Ammon's horn (tissue), 1 donor: ENCODE measurements around the gene IRX6.

Experiments used
- DNase-seq: peaks from one replicate; pipeline ENCODE4 v3.0.0-alpha.2; 2016; ENCODE audit warnings: low spot score

The IRX6 gene

GRCh38 chr16:55323637-55324271 lies at the start of gene IRX6:
TSS of gene IRX6 (plus strand) at chr16:55324203. CDS start at chr16:55325092, 889 bp downstream.
- no peak for DNase-seq

DNA sequence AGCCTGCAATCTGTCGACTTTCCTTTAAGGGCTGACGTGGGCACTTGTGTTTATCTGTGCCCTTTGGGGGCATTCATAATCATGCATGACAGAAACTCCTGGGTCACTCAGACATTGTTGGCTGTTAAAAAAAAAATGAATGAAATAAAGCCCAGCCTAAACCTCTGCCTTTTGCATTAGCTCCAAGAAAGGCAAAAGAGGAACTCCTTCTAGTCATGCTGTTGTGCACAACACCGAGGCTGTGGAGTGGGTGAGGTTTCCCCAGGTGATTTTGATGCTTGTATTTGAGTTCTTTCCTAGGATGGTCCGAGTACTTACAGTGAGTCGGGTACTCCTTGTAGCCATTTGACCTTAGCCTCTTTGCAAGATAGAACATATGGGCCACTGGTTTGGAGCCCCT lies 49.6 kb upstream of the IRX6 start:
- no peak for DNase-seq

GRCh38 chr16:55275167-55275566 lies 48.8 kb upstream of the IRX6 start:
- no peak for DNase-seq

DNA sequence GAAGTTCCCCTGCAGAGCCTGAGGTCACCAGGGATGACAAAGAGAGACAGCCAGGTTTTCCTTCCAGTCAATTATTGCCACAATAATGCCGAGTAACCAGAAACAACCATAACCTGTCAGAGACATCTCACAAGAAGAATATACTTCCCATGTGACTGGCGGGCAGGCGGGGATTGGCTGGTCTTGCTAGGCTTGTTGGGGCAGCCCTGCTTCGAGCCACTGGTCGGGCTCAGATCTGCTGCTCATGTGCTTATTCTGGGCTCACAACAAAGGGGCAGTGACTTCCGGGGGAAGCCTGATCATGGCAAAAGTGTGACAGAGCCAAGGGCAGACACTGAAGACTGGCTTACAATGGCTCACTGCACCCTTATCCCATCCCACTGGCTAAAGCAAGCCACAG lies 48.1 kb upstream of the IRX6 start:
- no peak for DNase-seq

DNA sequence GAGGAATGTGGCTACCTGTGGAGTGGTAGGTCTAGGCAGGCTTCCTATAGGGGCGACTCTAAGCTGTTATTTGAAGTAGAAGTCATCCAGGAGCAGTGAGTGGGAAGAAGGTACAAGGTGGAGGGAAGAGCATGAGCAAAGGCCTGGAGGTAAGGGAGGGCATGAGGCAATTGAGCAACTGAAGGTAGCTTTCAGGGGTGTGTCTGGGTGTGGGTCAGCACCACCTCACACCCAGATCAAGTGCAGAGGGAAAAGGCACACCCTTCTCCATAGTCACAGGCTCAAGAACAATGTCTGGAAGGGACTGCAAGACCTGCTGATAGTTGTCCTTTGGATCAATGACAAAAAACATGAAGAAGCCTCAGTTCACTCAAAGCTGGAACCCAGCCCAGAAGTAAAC lies 46.5 kb upstream of the IRX6 start:
- no peak for DNase-seq

DNA sequence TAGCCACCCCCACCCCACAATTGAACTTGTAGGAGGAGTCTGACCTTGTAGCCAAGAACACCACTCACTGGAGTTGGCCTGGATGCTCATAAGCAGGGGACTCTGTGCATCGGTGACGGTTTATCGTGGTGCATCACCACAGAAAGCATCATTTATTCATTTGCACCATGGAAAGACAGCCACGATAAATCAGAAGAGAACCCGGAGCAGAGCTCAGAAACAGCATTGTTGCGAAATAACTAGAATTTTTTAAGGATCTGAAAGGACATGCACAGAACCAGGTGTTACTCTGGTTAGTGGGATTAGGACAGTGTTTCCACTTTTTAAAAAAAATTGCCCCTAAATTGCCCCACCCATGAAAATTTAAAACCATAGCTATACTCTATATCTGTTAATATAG lies 44.4 kb upstream of the IRX6 start:
- DNase-seq = no peak

DNA sequence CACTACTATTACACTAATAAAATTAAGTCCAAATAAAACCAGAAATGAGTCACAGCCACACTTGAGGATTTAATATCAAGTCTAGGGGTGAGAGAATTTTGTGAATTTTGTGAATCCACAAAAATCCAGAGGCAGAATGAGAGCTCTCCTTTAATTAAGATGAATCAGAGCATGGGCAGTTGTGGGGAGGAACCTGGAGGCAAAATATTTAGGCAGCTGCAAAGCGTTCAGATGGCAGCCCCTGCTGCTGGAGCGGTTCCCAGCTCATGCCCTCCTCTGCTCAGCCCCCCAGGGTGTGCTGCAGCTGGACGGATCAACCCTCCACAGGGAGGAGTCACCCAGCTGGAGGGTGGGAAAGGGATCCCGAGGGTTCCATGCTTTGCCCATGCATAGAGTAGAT lies 43.4 kb upstream of the IRX6 start:
- no peak for DNase-seq

DNA sequence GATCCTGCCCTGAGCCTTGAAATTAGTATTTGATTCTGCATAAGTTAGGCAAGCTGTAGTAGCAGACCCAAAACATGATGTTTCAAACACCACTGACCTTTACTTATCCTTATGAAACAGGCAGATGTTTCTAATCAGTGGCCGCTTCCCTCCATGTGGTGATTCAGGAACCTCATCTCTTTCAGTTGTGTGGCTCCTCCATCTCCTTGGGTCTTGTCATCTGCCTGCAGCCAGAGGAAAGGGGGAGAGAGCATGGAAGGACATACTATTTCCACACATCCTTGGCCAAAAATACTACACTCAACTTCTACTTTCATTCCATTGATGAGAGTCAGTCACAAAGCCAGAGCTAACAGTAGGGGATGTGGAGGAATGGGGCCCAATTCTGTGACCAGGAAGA lies 41.6 kb upstream of the IRX6 start:
- DNase-seq = no peak

- DNase-seq = no peak
Measured at GRCh38 chr16:55283812-55284717, 39.9 kb upstream of the IRX6 start.

- DNase-seq = no peak
Measured at GRCh38 chr16:55284718-55285099, 39.3 kb upstream of the IRX6 start.

GRCh38 chr16:55285586-55285985 lies 38.4 kb upstream of the IRX6 start:
- no peak for DNase-seq

DNA sequence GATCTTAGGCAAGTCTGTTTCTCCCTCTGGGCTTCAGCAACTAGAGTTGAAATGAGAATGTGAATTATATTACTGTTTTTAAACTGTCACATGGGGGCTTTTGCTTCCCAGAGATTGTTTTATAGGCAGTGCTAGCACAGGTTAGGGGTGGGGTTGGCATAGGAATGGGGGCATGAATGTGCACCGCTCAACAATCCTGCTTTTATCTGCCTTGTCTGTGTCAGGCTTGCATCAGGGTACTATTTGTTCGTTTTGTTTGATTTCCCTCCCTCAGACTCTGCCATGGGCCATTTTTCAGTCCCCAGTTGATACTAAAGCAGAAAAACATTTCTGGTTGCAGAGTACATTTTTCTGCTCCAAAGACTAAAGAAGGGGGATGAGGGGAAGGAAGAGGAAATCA lies 34.6 kb upstream of the IRX6 start:
- DNase-seq = no peak

- no peak for DNase-seq
Measured at GRCh38 chr16:55291847-55292246, 32.2 kb upstream of the IRX6 start.

DNA sequence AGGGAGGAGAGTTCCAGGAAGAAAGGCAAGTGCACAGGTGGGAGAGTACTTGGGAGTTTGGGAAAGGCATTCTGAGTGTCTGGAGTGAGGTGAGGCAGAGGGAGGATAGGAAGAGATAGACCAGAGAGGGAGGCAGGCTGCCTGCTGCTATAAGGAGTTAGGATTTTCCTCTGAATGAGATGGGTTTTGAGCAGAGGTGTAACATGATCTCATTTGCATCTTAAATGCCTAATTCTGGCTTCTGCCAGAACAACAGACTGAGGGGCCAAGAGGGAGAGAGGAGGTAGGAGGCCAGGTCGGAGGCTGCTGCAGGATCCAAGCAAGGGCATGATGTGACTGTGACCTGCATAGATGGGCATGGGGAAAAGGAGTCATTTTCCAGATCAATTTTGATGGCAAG lies 31.5 kb upstream of the IRX6 start:
- DNase-seq = no peak

DNA sequence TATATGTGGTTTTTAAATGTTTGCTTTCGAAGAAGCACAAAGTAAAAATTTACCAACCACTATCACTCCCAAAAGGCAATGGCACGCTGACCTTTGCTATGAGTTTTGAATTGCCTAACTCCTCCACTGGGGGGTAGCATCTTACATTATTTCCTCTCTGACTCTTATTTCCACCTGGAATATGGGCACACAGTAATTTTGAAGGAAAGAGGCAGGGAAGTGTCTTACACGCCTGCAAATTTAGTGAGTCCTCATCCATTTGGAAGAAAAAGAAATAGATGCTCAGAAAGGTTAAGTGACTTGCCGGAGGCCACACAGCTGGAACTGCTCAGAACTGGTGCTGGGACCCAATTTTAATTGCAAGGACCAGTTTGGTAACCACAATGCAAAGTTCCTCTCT lies 29.9 kb upstream of the IRX6 start:
- DNase-seq = no peak

GRCh38 chr16:55294931-55295342 lies 29.1 kb upstream of the IRX6 start:
- no peak for DNase-seq

GRCh38 chr16:55297062-55297909 lies 26.7 kb upstream of the IRX6 start:
- DNase-seq = no peak

- no peak for DNase-seq
Measured at GRCh38 chr16:55297910-55298479, 26.0 kb upstream of the IRX6 start.

- DNase-seq = peak; percentile 21
Measured at GRCh38 chr16:55301385-55302008, 22.5 kb upstream of the IRX6 start.

GRCh38 chr16:55302635-55303034 lies 21.4 kb upstream of the IRX6 start:
- no peak for DNase-seq

- DNase-seq = no peak
Measured at GRCh38 chr16:55308973-55309372, 15.0 kb upstream of the IRX6 start.

- no peak for DNase-seq
Measured at GRCh38 chr16:55322327-55322726, 1.7 kb upstream of the IRX6 start.
